ENCODE results near the gene HAVCR1. TPM values are rescaled to one million over a fixed set of nuclear protein-coding genes. Genes with fewer than 3 reads are reported as not detected.
"Not testable (repeated sequence)": the region's sequence is repeated elsewhere in the genome, so short reads cannot be mapped to it uniquely, and the experiment has no call there.

The HAVCR1 gene
- total RNA-seq, 1 donor from 2014 or later = 0.15 TPM

DNA sequence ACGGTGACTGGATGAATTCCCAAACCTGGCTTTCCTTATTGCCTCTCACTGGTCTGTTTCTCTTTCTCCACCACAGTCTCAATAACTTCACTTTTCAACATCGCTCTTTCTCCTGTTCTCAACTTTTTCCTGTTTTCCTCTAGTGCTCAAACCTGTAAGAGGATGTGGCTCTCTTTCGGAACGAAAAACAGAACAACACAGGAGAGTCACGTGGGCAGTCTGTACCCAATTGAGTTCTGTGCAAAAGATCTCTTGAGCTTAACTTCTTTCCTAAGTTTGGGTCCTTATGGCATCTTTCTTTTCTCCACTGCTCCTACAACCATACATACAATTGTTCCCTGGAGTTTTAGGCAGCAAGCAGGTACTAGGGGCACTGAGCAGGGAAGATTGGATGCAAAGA lies 8.9 kb downstream of the HAVCR1 start:
- Mint-ChIP-seq H3K27me3 (ENCODE audit: low read depth) (no peaks in the 10 kb centered on the region), H3K36me3 (ENCODE audit: low read depth) (no peaks in the 10 kb centered on the region), H3K4me1 (ENCODE audit: low read depth) (peaks cover 7% of the 10 kb centered on the region), H3K4me3 (ENCODE audit: unreplicated experiment) (no peak overlapping the region), H3K27ac (ENCODE audit: unreplicated experiment) (peak overlapping the region; percentile 5), H3K9me3 (ENCODE audit: low read depth) (no peaks in the 10 kb centered on the region)
- TF ChIP-seq, protein P1, sequence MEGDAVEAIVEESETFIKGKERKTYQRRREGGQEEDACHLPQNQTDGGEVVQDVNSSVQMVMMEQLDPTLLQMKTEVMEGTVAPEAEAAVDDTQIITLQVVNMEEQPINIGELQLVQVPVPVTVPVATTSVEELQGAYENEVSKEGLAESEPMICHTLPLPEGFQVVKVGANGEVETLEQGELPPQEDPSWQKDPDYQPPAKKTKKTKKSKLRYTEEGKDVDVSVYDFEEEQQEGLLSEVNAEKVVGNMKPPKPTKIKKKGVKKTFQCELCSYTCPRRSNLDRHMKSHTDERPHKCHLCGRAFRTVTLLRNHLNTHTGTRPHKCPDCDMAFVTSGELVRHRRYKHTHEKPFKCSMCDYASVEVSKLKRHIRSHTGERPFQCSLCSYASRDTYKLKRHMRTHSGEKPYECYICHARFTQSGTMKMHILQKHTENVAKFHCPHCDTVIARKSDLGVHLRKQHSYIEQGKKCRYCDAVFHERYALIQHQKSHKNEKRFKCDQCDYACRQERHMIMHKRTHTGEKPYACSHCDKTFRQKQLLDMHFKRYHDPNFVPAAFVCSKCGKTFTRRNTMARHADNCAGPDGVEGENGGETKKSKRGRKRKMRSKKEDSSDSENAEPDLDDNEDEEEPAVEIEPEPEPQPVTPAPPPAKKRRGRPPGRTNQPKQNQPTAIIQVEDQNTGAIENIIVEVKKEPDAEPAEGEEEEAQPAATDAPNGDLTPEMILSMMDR (IDR thresholded peaks at IDR 0.05) = no peak
- DNase-seq (ENCODE audit: low spot score) = no peak

DNA sequence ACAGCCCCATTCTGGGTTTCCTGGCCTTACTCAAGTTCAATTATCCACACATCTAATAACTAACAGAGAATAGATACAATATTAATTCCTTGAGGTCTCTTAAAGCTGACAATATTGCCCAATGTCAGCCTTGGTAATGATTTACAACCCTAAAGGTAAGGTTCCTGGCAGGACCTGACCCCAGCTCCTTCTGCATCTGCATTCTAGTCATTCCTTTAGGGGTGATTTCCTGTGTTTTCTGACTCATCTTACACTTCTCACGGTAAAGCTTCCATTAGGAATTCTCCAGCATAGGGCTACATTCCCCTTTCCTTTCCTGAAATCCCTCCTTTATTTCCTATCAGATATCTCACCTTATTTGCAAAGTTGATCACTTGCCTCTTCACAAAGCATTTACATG lies 9.3 kb downstream of the HAVCR1 start:
- Mint-ChIP-seq H3K4me1 (ENCODE audit: low read depth) (peaks cover 7% of the 10 kb centered on the region), H3K27me3 (ENCODE audit: low read depth) (no peaks in the 10 kb centered on the region)

DNA sequence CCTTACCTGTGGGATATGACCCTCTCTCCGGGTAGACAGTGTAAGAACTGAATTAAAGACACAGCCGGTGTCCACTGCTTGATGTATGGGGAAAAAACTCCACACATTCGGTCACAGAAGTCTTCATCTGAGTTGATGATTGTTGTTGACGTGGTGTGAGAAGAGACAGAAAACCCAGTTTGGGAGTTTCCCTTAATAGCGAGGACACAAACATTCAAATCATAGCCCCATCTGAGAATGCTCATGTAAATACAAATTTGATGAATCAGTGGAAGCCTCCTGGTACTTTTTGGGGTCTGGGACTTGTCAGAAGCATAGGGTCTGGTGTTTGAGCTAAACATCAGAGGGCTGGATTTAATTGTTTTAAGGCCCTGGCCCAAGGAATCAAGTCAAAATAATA lies 11.0 kb downstream of the HAVCR1 start:
- Mint-ChIP-seq H3K4me1 (ENCODE audit: low read depth) (peaks cover 7% of the 10 kb centered on the region), H3K36me3 (ENCODE audit: low read depth) (no peaks in the 10 kb centered on the region), H3K27ac (ENCODE audit: unreplicated experiment) (no peak overlapping the region), H3K27me3 (ENCODE audit: low read depth) (no peaks in the 10 kb centered on the region), H3K4me3 (ENCODE audit: unreplicated experiment) (no peak overlapping the region), H3K9me3 (ENCODE audit: low read depth) (no peaks in the 10 kb centered on the region)
- no peak for DNase-seq (ENCODE audit: low spot score)
- TF ChIP-seq, protein P1 (IDR thresholded peaks at IDR 0.05) = no peak

More for the DNA sequence above, 9.3 kb downstream of the HAVCR1 start:
- H3K36me3 Mint-ChIP-seq (ENCODE audit: low read depth) = no peaks in the 10 kb centered on the region
- H3K9me3 Mint-ChIP-seq (ENCODE audit: low read depth) = no peaks in the 10 kb centered on the region
- TF ChIP-seq, protein P1 (IDR thresholded peaks at IDR 0.05) = no peak
- H3K27ac Mint-ChIP-seq (ENCODE audit: unreplicated experiment) = peak overlapping the region; percentile 5
- DNase-seq (ENCODE audit: low spot score) = no peak
- no peak overlapping the region for H3K4me3 Mint-ChIP-seq (ENCODE audit: unreplicated experiment)

GRCh38 chr5:157047016-157047415 lies 11.9 kb downstream of the HAVCR1 start:
- H3K27ac Mint-ChIP-seq (ENCODE audit: unreplicated experiment); H3K4me3 Mint-ChIP-seq (ENCODE audit: unreplicated experiment); H3K9me3 Mint-ChIP-seq (ENCODE audit: low read depth); H3K4me1 Mint-ChIP-seq (ENCODE audit: low read depth); H3K27me3 Mint-ChIP-seq (ENCODE audit: low read depth); H3K36me3 Mint-ChIP-seq (ENCODE audit: low read depth); DNase-seq (ENCODE audit: low spot score): not testable (repeated sequence)

- no peak for DNase-seq (ENCODE audit: low spot score)
- TF ChIP-seq, protein P1 (IDR thresholded peaks at IDR 0.05) = no peak
Observed at GRCh38 chr5:157046041-157046440, 12.9 kb downstream of the HAVCR1 start.

GRCh38 chr5:157045601-157046000 lies 13.3 kb downstream of the HAVCR1 start:
- TF ChIP-seq, protein P1 (IDR thresholded peaks at IDR 0.05) = no peak
- H3K4me3 Mint-ChIP-seq (ENCODE audit: unreplicated experiment) = no peak overlapping the region

More at GRCh38 chr5:157046041-157046440, 12.9 kb downstream of the HAVCR1 start:
- H3K4me1 Mint-ChIP-seq (ENCODE audit: low read depth) = peaks cover 7% of the 10 kb centered on the region
- no peaks in the 10 kb centered on the region for H3K9me3 Mint-ChIP-seq (ENCODE audit: low read depth)
- H3K4me3 Mint-ChIP-seq (ENCODE audit: unreplicated experiment) = no peak overlapping the region
- no peaks in the 10 kb centered on the region for H3K36me3 Mint-ChIP-seq (ENCODE audit: low read depth)
- H3K27me3 Mint-ChIP-seq (ENCODE audit: low read depth) = no peaks in the 10 kb centered on the region
- no peak overlapping the region for H3K27ac Mint-ChIP-seq (ENCODE audit: unreplicated experiment)

More at GRCh38 chr5:157045601-157046000, 13.3 kb downstream of the HAVCR1 start:
- no peaks in the 10 kb centered on the region for H3K9me3 Mint-ChIP-seq (ENCODE audit: low read depth)
- no peaks in the 10 kb centered on the region for H3K36me3 Mint-ChIP-seq (ENCODE audit: low read depth)
- H3K4me1 Mint-ChIP-seq (ENCODE audit: low read depth) = peaks cover 7% of the 10 kb centered on the region
- no peak overlapping the region for H3K27ac Mint-ChIP-seq (ENCODE audit: unreplicated experiment)
- no peaks in the 10 kb centered on the region for H3K27me3 Mint-ChIP-seq (ENCODE audit: low read depth)
- no peak for DNase-seq (ENCODE audit: low spot score)
